IMR-90 (cell line): ENCODE results near the gene PLTP.

ENCODE experiments used
- CEBPB ChIP-seq: IDR thresholded peaks from 2 replicates; pipeline ENCODE4 v1.6.1; 2012; ENCODE audit warnings: low read depth, low read length, improper control_type of control experiment
- MAFK ChIP-seq: IDR thresholded peaks from 2 replicates; pipeline ENCODE4 v1.6.1; 2012; ENCODE audit warnings: low read depth, low read length, improper control_type of control experiment
- RAD21 ChIP-seq: IDR thresholded peaks from 2 replicates; pipeline ENCODE4 v1.6.1; 2012; ENCODE audit warnings: low read length, improper control_type of control experiment
- TF ChIP-seq, protein P1 (sequence below): conservative IDR thresholded peaks from 2 replicates; pipeline ENCODE4 v1.5.1; 2012; ENCODE audit warnings: mild to moderate bottlenecking, low read depth, low read length, improper control_type of control experiment

GRCh38 chr20:45886590-45887345, 25.2 kb downstream of the PLTP start:
- TF ChIP-seq, protein P1, sequence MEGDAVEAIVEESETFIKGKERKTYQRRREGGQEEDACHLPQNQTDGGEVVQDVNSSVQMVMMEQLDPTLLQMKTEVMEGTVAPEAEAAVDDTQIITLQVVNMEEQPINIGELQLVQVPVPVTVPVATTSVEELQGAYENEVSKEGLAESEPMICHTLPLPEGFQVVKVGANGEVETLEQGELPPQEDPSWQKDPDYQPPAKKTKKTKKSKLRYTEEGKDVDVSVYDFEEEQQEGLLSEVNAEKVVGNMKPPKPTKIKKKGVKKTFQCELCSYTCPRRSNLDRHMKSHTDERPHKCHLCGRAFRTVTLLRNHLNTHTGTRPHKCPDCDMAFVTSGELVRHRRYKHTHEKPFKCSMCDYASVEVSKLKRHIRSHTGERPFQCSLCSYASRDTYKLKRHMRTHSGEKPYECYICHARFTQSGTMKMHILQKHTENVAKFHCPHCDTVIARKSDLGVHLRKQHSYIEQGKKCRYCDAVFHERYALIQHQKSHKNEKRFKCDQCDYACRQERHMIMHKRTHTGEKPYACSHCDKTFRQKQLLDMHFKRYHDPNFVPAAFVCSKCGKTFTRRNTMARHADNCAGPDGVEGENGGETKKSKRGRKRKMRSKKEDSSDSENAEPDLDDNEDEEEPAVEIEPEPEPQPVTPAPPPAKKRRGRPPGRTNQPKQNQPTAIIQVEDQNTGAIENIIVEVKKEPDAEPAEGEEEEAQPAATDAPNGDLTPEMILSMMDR, result no peak
- TF ChIP-seq CEBPB (no peak), RAD21 (no peak), MAFK (no peak)
